ENCODE results near the gene PRR19. TPM values are rescaled to one million over a fixed set of nuclear protein-coding genes. Genes with fewer than 3 reads are reported as not detected.
A peak's percentile ranks its signal among the peaks of the same experiment; 100 is the strongest.

The PRR19 gene
- polyA plus RNA-seq, 1 donor, result 0.91 TPM

DNA sequence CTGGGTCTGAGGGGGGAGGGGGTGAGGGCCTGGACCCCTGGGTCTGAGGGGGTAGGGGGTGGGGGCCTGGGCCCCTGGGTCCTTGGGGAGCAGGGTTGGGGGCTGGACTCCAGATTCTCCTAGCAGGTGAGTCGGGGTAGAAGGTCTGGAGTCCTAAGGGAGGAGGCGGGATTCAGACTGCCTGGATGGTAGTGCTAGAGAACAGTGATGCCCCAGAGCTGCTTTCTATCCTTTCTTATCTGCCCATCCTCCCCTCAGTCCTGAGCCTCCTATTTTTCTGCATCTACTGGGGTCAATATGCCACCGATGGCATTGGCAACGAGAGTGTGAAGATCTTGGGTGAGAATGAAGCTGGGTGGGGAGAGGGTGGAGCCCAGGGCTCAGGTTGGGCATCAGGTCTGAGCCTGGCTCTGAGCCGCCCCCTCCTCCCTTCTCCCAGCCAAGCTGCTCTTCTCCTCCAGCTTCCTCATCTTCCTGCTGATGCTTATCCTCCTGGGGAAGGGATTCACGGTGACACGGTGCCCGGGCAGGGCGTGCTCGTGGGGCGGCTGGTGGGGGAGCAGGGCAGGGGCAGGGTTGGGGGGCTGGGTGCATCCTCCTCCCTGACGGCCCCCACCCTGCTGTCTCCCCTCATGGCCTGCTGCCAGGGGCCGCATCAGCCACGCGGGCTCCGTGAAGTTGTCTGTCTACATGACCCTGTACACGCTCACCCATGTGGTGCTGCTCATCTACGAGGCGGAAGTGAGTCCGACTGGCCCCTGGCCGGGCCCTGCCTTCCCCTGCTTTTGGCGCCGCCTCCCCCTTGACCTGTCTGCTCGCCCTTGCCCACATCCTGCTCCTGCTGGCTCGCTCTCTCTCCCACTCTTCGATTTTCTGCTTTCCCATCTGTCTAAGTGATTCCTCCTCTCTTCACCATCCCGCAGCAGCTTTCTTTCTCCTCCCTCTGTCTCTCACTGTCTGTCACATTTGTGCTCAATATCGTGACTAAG, 14.6 kb downstream of the PRR19 start:
- WGBS (ENCODE audit: insufficient coverage, low lambda C conversion rate), result 36% methylated on average over 5 of the region's 28 CpGs
- DNase-seq, result no peak
- Histone ChIP-seq H3K27me3 (ENCODE audit: control insufficient read depth, insufficient read depth, low read length) (peaks cover 48% of the 10 kb centered on the region), H3K36me3 (ENCODE audit: control insufficient read depth, insufficient read depth, low read length) (no peaks in the 10 kb centered on the region), H3K4me3 (ENCODE audit: low read length) (no peak overlapping the region), H3K9me3 (ENCODE audit: control insufficient read depth, low read depth, low read length) (peaks cover 3% of the 10 kb centered on the region), H3K4me1 (ENCODE audit: control insufficient read depth, insufficient read depth, low read length) (peaks cover 2% of the 10 kb centered on the region), H3K27ac (ENCODE audit: low read length) (no peak overlapping the region)

DNA sequence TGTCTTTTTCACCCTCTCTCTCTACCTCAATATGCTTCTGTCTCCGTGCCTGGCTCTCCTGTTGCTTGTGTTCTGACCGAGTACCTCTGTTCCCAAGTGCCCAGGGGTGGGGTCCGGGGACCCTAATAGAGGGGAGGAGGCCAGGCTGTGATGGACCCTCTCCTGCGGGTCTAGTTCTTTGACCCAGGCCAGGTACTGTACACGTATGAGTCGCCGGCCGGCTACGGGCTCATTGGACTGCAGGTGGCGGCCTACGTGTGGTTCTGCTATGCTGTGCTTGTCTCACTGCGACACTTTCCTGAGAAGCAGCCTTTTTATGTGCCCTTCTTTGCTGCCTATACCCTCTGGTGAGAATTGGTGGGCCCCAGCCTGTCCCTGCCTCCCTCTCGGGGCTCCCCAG, 15.6 kb downstream of the PRR19 start:
- H3K27me3 ChIP-seq (ENCODE audit: control insufficient read depth, insufficient read depth, low read length), result peaks cover 50% of the 10 kb centered on the region
- no peaks in the 10 kb centered on the region for H3K36me3 ChIP-seq (ENCODE audit: control insufficient read depth, insufficient read depth, low read length)
- no peak overlapping the region for H3K27ac ChIP-seq (ENCODE audit: low read length)
- WGBS (ENCODE audit: insufficient coverage, low lambda C conversion rate), result no CpG with 5 or more reads among the region's 13 CpGs
- H3K4me3 ChIP-seq (ENCODE audit: low read length), result no peak overlapping the region
- no peak for DNase-seq
- H3K9me3 ChIP-seq (ENCODE audit: control insufficient read depth, low read depth, low read length), result peaks cover 3% of the 10 kb centered on the region
- H3K4me1 ChIP-seq (ENCODE audit: control insufficient read depth, insufficient read depth, low read length), result peaks cover 2% of the 10 kb centered on the region

DNA sequence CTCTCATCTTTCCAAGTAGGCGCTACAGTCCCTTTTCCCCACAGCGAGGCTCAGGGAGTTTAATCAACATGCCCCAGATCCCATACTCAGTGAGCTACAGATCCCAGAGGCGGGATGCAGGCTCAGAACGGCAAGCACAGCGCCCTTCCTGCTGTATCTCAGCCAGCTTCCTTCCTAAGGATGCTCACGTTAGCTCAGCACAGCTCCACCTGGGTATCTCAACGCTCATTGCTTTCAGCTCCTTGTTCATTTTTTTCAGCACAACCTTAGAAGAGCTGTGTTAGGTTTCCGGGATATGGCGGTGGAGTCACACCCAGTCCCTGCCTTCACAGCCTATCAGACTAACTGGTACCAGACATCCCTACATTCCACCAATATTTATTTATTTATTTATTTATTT, 20.4 kb downstream of the PRR19 start:
- peaks cover 5% of the 10 kb centered on the region for H3K9me3 ChIP-seq (ENCODE audit: control insufficient read depth, low read depth, low read length)
- WGBS (ENCODE audit: insufficient coverage, low lambda C conversion rate), result 100% methylated on average over 2 of the region's 9 CpGs
- no peak for DNase-seq
- peaks cover 36% of the 10 kb centered on the region for H3K27me3 ChIP-seq (ENCODE audit: control insufficient read depth, insufficient read depth, low read length)
- peaks cover 16% of the 10 kb centered on the region for H3K4me1 ChIP-seq (ENCODE audit: control insufficient read depth, insufficient read depth, low read length)
- no peaks in the 10 kb centered on the region for H3K36me3 ChIP-seq (ENCODE audit: control insufficient read depth, insufficient read depth, low read length)
- H3K27ac ChIP-seq (ENCODE audit: low read length), result no peak overlapping the region
- no peak overlapping the region for H3K4me3 ChIP-seq (ENCODE audit: low read length)

DNA sequence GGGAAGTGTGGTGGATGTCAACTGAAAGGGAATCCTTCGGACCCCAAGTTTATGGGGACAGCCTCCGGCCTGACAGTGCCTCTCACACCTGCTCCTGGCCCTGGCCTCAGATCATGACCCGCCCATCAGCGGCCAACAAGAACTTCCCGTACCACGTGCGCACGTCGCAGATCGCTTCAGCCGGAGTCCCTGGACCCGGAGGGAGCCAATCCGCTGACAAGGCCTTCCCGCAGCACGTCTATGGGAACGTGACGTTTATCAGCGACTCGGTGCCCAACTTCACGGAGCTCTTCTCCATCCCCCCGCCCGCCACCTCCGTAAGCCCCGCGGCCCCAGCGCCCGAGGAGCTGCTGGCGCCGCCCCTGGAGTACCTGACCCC, 21.5 kb downstream of the PRR19 start:
- Histone ChIP-seq H3K27ac (ENCODE audit: low read length) (no peak overlapping the region), H3K36me3 (ENCODE audit: control insufficient read depth, insufficient read depth, low read length) (no peaks in the 10 kb centered on the region), H3K4me1 (ENCODE audit: control insufficient read depth, insufficient read depth, low read length) (peaks cover 22% of the 10 kb centered on the region), H3K4me3 (ENCODE audit: low read length) (no peak overlapping the region), H3K27me3 (ENCODE audit: control insufficient read depth, insufficient read depth, low read length) (peaks cover 36% of the 10 kb centered on the region), H3K9me3 (ENCODE audit: control insufficient read depth, low read depth, low read length) (peaks cover 5% of the 10 kb centered on the region)
- WGBS (ENCODE audit: insufficient coverage, low lambda C conversion rate), result no CpG with 5 or more reads among the region's 29 CpGs
- DNase-seq, result peak in 1 of 2 donors; percentile 58

DNA sequence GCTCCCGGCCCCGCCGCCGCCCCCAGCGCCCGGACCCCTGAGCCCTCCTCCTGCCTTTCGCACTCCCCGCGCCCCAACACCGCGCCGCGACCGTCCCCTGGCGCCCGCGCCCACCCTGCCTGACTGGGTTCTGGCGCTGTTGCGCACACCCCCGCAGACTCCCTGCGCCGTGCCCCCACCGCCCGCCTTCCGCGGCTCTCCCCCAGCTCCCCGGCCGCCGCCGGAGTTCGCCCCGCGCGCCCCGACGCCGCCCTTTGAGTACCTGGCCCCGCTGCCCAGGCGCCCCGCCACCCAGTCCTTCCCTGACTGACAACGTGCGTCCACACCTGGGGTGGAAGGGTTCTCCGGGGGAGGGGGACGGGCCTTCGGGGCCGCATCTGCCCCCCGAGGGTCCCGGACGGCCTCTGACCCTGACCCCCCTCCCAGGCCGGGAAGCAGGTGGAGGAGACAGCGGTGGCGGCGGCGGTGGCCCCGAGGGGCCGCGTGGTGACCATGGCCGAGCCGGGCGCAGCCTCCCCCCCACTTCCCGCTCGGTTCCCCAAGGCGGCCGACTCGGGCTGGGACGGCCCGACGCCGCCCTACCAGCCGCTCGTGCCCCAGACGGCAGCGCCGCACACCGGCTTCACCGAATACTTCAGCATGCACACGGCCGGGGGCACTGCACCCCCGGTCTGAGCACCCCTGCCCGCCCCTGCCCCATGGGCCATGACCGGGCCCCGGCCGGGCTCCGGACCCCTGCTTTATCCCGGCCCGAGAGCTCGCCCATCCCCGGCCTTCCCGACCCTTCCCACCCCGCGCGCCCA, 22.1 kb downstream of the PRR19 start:
- H3K27me3 ChIP-seq (ENCODE audit: control insufficient read depth, insufficient read depth, low read length), result peaks cover 36% of the 10 kb centered on the region
- no peaks in the 10 kb centered on the region for H3K36me3 ChIP-seq (ENCODE audit: control insufficient read depth, insufficient read depth, low read length)
- H3K27ac ChIP-seq (ENCODE audit: low read length), result no peak overlapping the region
- WGBS (ENCODE audit: insufficient coverage, low lambda C conversion rate), result no CpG with 5 or more reads among the region's 92 CpGs
- H3K9me3 ChIP-seq (ENCODE audit: control insufficient read depth, low read depth, low read length), result peaks cover 5% of the 10 kb centered on the region
- peaks cover 28% of the 10 kb centered on the region for H3K4me1 ChIP-seq (ENCODE audit: control insufficient read depth, insufficient read depth, low read length)
- H3K4me3 ChIP-seq (ENCODE audit: low read length), result no peak overlapping the region
- no peak for DNase-seq

DNA sequence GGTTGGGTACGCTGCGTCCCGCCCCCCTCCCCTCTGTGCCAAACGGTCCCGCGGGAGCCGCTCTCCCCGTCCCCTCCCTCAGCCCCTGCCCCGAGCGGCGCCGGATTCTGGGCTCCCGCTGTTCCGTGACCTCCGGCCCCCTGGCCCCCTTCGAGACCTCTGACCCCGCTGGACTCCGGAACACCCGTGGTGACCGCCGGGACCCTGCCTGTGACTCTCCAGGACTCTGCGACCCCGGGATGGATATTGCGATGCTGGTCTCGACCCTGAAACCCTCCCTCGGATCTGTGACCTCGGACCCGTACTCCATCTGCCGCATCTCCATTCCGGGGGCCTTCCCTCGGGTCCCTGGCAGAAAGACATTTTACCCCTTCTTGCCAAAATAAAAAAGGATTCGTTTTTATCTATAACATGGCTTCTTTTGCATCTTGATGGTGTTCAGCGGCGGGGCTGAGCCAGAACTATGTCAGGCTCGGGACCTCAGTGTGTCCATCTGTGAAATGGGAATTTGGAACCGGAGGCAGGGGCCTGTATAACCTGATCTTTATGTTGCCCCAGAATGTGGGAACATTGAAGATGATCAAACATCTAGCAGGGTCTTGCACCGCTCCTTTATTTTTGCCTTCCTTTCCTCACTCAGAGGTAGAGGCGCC, 22.8 kb downstream of the PRR19 start:
- Histone ChIP-seq H3K27me3 (ENCODE audit: control insufficient read depth, insufficient read depth, low read length) (peaks cover 36% of the 10 kb centered on the region), H3K36me3 (ENCODE audit: control insufficient read depth, insufficient read depth, low read length) (no peaks in the 10 kb centered on the region), H3K4me3 (ENCODE audit: low read length) (no peak overlapping the region), H3K27ac (ENCODE audit: low read length) (no peak overlapping the region), H3K9me3 (ENCODE audit: control insufficient read depth, low read depth, low read length) (peaks cover 5% of the 10 kb centered on the region), H3K4me1 (ENCODE audit: control insufficient read depth, insufficient read depth, low read length) (peaks cover 29% of the 10 kb centered on the region)
- no CpG with 5 or more reads among the region's 38 CpGs for WGBS (ENCODE audit: insufficient coverage, low lambda C conversion rate)
- DNase-seq, result no peak

DNA sequence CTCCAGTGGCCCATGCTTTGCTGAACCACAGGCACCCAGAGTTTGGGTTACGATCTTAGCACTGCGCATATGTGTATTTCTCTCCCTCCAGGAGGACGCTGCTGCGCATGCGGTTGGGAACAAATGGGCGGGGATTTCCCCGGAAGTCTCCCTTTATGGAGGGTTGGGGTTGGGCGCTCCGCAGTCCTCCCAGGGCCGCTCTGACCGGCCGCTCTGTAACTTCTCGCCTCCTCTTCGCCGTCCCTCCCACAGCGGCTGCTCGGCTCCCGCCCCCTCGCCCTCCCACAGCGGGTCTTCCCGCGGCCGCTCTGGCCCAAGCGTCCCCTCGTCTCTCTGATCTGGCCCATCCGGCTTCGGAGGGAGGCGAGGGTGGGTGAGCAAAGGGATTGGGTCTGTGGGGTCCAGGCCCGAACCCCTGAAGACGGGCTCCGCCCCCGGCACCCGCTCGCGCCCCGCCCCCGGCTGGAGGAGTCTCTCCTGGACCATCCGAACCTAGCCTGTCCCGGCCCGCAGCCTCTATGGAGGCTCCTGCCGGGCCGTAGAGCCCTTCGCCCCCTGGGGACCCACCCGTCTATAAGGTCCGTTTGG, 23.5 kb downstream of the PRR19 start, which contains the start of gene MEGF8:
Gene MEGF8 (plus strand): TSS at position 328 of the 588 bp plus-strand sequence. CDS start 609 bp downstream, outside the sequence.
- no peaks in the 10 kb centered on the region for H3K36me3 ChIP-seq (ENCODE audit: control insufficient read depth, insufficient read depth, low read length)
- no CpG with 5 or more reads among the region's 45 CpGs for WGBS (ENCODE audit: insufficient coverage, low lambda C conversion rate)
- peaks cover 5% of the 10 kb centered on the region for H3K9me3 ChIP-seq (ENCODE audit: control insufficient read depth, low read depth, low read length)
- H3K4me3 ChIP-seq (ENCODE audit: low read length), result peak within 1 kb of the TSS; percentile 80
- peaks cover 29% of the 10 kb centered on the region for H3K4me1 ChIP-seq (ENCODE audit: control insufficient read depth, insufficient read depth, low read length)
- peak within 1 kb of the TSS; percentile 66 for H3K27ac ChIP-seq (ENCODE audit: low read length)
- H3K27me3 ChIP-seq (ENCODE audit: control insufficient read depth, insufficient read depth, low read length), result peaks cover 34% of the 10 kb centered on the region
- DNase-seq, result peak; percentile 99

DNA sequence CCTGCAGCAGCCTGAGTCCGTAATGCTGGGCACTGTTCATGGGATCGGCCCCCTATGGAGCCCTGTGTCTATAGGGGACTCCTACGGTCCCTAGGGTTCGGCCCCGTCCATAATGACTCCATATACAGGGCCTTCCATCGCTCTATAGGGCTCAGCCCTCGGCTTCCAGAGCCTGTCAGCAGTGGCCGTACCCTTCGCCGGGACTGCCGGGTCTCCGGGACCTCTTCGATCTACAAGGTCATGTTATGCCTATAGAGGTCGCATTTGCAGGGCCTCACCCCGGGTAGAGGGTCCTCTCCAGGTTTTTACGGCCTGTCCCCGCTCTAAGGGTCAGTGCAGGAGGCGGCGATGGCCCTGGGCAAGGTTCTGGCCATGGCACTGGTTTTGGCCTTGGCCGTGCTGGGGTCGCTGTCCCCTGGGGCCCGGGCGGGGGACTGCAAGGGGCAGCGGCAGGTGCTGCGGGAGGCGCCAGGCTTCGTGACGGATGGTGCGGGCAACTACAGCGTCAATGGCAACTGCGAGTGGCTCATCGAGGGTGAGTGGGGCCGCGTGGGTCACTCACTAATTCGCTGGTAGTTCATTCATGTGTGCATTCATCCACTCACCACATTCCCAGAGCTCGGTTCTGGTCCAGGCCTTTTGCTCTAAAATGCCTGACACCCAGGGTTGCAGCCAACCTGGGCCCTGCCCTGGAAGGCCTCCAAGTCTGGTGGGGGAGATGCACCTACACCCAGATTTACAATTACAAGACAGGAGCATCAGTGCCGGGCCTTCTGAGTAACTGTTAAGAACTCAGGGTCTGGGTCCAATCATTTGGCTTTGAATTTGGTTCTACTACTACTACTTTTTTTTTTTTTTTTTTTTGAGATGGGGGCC, 24.2 kb downstream of the PRR19 start:
- WGBS (ENCODE audit: insufficient coverage, low lambda C conversion rate), result no CpG with 5 or more reads among the region's 37 CpGs
- peak overlapping the region; percentile 80 for H3K4me3 ChIP-seq (ENCODE audit: low read length)
- H3K4me1 ChIP-seq (ENCODE audit: control insufficient read depth, insufficient read depth, low read length), result peaks cover 29% of the 10 kb centered on the region
- peaks cover 33% of the 10 kb centered on the region for H3K27me3 ChIP-seq (ENCODE audit: control insufficient read depth, insufficient read depth, low read length)
- H3K36me3 ChIP-seq (ENCODE audit: control insufficient read depth, insufficient read depth, low read length), result no peaks in the 10 kb centered on the region
- peaks cover 5% of the 10 kb centered on the region for H3K9me3 ChIP-seq (ENCODE audit: control insufficient read depth, low read depth, low read length)
- no peak for DNase-seq
- peak overlapping the region; percentile 66 for H3K27ac ChIP-seq (ENCODE audit: low read length)

DNA sequence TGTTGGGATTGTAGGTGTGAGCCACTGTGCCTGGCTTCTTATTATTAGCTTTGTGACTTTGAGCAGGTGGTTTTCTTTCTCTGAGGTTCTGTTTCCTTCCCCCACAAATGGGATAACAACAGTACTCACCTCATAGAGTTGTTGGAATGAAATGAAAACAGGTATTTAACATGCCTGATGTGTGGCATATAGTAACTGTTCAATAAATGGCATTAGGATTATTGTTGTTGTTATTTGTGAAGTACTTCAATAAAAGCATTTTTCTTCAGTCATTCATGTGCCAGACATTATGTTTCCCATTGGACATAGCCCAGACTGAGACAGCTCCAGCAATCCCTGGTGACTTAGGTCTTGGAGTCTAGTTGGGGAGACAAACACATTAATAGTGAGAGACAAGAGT, 25.0 kb downstream of the PRR19 start:
- H3K27me3 ChIP-seq (ENCODE audit: control insufficient read depth, insufficient read depth, low read length), result peaks cover 28% of the 10 kb centered on the region
- DNase-seq, result no peak
- peaks cover 29% of the 10 kb centered on the region for H3K4me1 ChIP-seq (ENCODE audit: control insufficient read depth, insufficient read depth, low read length)
- H3K36me3 ChIP-seq (ENCODE audit: control insufficient read depth, insufficient read depth, low read length), result no peaks in the 10 kb centered on the region
- no peak overlapping the region for H3K27ac ChIP-seq (ENCODE audit: low read length)
- no peak overlapping the region for H3K4me3 ChIP-seq (ENCODE audit: low read length)
- H3K9me3 ChIP-seq (ENCODE audit: control insufficient read depth, low read depth, low read length), result peaks cover 5% of the 10 kb centered on the region

Measured in large intestine (tissue), 3 donors.